ENCODE data around the gene FAM193A.

- TF ChIP-seq, protein P1, sequence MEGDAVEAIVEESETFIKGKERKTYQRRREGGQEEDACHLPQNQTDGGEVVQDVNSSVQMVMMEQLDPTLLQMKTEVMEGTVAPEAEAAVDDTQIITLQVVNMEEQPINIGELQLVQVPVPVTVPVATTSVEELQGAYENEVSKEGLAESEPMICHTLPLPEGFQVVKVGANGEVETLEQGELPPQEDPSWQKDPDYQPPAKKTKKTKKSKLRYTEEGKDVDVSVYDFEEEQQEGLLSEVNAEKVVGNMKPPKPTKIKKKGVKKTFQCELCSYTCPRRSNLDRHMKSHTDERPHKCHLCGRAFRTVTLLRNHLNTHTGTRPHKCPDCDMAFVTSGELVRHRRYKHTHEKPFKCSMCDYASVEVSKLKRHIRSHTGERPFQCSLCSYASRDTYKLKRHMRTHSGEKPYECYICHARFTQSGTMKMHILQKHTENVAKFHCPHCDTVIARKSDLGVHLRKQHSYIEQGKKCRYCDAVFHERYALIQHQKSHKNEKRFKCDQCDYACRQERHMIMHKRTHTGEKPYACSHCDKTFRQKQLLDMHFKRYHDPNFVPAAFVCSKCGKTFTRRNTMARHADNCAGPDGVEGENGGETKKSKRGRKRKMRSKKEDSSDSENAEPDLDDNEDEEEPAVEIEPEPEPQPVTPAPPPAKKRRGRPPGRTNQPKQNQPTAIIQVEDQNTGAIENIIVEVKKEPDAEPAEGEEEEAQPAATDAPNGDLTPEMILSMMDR (IDR thresholded peaks at IDR 0.05) = no peak
- TF ChIP-seq POLR2A (IDR thresholded peaks at IDR 0.05) = no peak
- no peak for TF ChIP-seq POLR2AphosphoS5 (IDR thresholded peaks at IDR 0.05)
These were observed 60.2 kb downstream of the FAM193A start for GRCh38 chr4:2596611-2597010.
